Activated T-helper 2 cell treated with anti-CD3 and anti-CD28 coated beads, Interferon-gamma antibody, Interleukin-2, Interleukin-4, amounts not matched to agents 10 μg/mL and 5 μg/mL and 100 μg/mL, durations not matched to agents 14 hours and 24 hours and 36 hours (primary cell): ENCODE measurements around the gene C1orf167. TPM values are rescaled to one million over a fixed set of nuclear protein-coding genes. Genes with fewer than 3 reads are reported as not detected.
A peak's percentile ranks its signal among the peaks of the same experiment; 100 is the strongest.

Source experiments
- DNase-seq: peaks from one replicate; pipeline ENCODE4 v3.0.0; 2021; ENCODE audit warnings: low spot score
- H3K27ac Mint-ChIP-seq: one replicate; pipeline ENCODE4 v1.8.0; 2021; ENCODE audit warnings: mixed read lengths
- H3K27me3 Mint-ChIP-seq: one replicate; pipeline ENCODE4 v1.8.0; 2021; ENCODE audit warnings: low read depth, mixed read lengths
- H3K36me3 Mint-ChIP-seq: one replicate; pipeline ENCODE4 v1.8.0; 2021; ENCODE audit warnings: low read depth, mixed read lengths
- H3K4me1 Mint-ChIP-seq: one replicate; pipeline ENCODE4 v1.8.0; 2021; ENCODE audit warnings: low read depth, mixed read lengths
- H3K4me3 Mint-ChIP-seq: one replicate; pipeline ENCODE4 v1.8.0; 2021; ENCODE audit warnings: low read depth, mild to moderate bottlenecking, moderate library complexity, mixed read lengths
- H3K9me3 Mint-ChIP-seq: one replicate; pipeline ENCODE4 v1.8.0; 2021; ENCODE audit warnings: mixed read lengths
- intact Hi-C: fragments of 100-400 bp; cut with micrococcal nuclease; formaldehyde crosslinking; loops from one replicate; pipeline ENCODE4 v1.15.1; 2023
- total RNA-seq: library from RNA; stranded (reverse); gene quantifications from 2 replicates; pipeline ENCODE4 v1.2.3, GENCODE V29; 2022

The C1orf167 gene
- total RNA-seq, 1 donor from 2014 or later = not detected

DNA sequence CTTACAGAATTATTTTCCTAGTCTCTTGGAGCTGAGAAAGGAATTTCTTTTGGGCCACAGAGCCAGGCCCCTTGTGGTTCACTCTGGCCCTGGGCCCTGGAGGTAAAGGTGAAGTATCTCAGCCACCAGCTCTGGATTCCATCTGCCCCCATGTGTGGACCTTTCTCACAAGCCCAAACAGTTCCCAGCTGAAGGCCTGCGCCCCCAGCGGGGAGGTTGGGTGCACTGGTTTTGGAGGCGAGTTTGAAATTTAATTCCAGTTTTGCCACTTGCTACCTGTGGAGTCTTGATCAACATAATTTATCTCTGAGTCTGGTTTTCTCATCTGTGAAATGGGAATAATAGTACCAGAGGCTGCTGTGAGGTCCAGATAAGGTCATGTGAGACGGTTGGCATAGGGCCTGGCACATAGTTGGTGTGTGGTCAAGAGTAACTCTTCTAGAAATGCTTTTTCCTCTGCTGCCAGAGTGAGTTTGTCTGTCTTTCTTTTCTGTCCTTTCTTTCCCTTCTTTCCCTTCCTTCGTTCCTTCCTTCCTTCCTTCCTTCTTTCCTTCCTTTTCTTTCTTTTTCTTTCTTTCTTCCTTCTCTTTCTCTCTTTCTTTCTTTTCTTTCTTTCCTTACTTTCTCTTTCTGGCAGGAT, 20.0 kb upstream of the C1orf167 start:
- H3K27ac Mint-ChIP-seq = no peak overlapping the region
- H3K36me3 Mint-ChIP-seq = peaks cover 16% of the 10 kb centered on the region
- peaks cover 42% of the 10 kb centered on the region for H3K4me1 Mint-ChIP-seq
- H3K27me3 Mint-ChIP-seq = peaks cover 8% of the 10 kb centered on the region
- intact Hi-C loops = no loop called here
- no peaks in the 10 kb centered on the region for H3K9me3 Mint-ChIP-seq
- DNase-seq = no peak
- no peak overlapping the region for H3K4me3 Mint-ChIP-seq

DNA sequence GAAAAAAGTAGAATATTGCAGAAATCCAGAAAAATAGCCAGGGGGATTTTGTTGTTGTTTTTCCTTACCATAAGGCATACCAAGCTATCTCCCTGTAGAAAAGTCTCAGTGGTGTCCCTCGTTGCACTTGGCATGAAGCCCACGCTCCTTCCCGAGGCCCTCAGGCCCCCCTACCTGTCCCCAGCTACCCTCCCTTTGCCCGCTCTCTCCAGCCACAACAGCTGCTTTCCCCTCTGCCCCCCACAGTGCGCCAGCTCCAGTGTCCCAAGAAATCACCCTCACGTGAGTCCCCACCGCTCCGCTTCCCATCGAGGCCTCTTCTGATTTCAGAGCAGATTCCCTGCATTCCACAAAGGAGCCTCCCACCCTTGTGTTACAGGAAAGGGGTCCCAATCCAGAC, 17.7 kb upstream of the C1orf167 start:
- no peak for DNase-seq
- H3K4me3 Mint-ChIP-seq = no peak overlapping the region
- no peaks in the 10 kb centered on the region for H3K9me3 Mint-ChIP-seq
- H3K36me3 Mint-ChIP-seq = peaks cover 21% of the 10 kb centered on the region
- H3K27ac Mint-ChIP-seq = no peak overlapping the region
- H3K4me1 Mint-ChIP-seq = peaks cover 40% of the 10 kb centered on the region
- intact Hi-C loops = no loop called here
- H3K27me3 Mint-ChIP-seq = peaks cover 6% of the 10 kb centered on the region

- H3K27me3 Mint-ChIP-seq = peaks cover 4% of the 10 kb centered on the region
- H3K9me3 Mint-ChIP-seq = no peaks in the 10 kb centered on the region
- no peak overlapping the region for H3K27ac Mint-ChIP-seq
- no peak for DNase-seq
- intact Hi-C loops = no loop called here
- peaks cover 25% of the 10 kb centered on the region for H3K4me1 Mint-ChIP-seq
- H3K36me3 Mint-ChIP-seq = peaks cover 19% of the 10 kb centered on the region
- no peak overlapping the region for H3K4me3 Mint-ChIP-seq
Observed at GRCh38 chr1:11746092-11746491, 15.9 kb upstream of the C1orf167 start.

GRCh38 chr1:11746795-11747487, 15.1 kb upstream of the C1orf167 start:
- no peaks in the 10 kb centered on the region for H3K9me3 Mint-ChIP-seq
- no peak for DNase-seq
- intact Hi-C loops = no loop called here
- H3K4me1 Mint-ChIP-seq = peaks cover 16% of the 10 kb centered on the region
- peaks cover 19% of the 10 kb centered on the region for H3K36me3 Mint-ChIP-seq
- no peak overlapping the region for H3K4me3 Mint-ChIP-seq
- H3K27ac Mint-ChIP-seq = no peak overlapping the region
- H3K27me3 Mint-ChIP-seq = peaks cover 4% of the 10 kb centered on the region

GRCh38 chr1:11748294-11749202, 13.4 kb upstream of the C1orf167 start:
- Mint-ChIP-seq H3K36me3 (peaks cover 19% of the 10 kb centered on the region), H3K9me3 (no peaks in the 10 kb centered on the region), H3K4me1 (peaks cover 10% of the 10 kb centered on the region), H3K27me3 (no peaks in the 10 kb centered on the region), H3K27ac (no peak overlapping the region), H3K4me3 (no peak overlapping the region)
- intact Hi-C loops = no loop called here
- no peak for DNase-seq

DNA sequence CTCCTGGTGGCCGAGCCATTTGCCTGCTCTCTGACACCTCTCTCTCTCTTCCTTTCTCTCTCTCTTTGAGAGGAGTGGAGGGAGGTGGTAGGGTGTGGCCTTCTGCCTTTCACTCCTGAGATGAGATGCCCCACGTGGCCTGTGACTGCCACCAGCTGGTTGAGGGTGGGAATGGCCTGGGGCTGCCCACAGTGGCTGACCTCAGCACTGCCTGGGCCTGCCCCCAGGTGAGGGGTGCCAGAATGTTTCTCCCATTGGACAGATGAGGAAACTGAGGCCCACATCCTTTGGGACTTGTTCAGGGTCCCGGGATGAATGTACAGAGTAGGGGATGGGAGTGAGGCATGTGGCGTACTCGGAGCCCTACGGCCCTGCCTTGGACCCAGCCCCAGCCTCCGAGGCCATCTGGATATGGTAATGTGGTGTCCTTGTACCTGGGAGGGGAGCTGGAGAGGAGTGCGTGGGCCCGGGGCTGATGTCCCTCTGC, 12.7 kb upstream of the C1orf167 start:
- Mint-ChIP-seq H3K27me3 (no peaks in the 10 kb centered on the region), H3K4me3 (no peak overlapping the region), H3K9me3 (no peaks in the 10 kb centered on the region), H3K36me3 (peaks cover 19% of the 10 kb centered on the region), H3K4me1 (peaks cover 10% of the 10 kb centered on the region), H3K27ac (no peak overlapping the region)
- intact Hi-C loops = no loop called here
- peak; percentile 15 for DNase-seq

DNA sequence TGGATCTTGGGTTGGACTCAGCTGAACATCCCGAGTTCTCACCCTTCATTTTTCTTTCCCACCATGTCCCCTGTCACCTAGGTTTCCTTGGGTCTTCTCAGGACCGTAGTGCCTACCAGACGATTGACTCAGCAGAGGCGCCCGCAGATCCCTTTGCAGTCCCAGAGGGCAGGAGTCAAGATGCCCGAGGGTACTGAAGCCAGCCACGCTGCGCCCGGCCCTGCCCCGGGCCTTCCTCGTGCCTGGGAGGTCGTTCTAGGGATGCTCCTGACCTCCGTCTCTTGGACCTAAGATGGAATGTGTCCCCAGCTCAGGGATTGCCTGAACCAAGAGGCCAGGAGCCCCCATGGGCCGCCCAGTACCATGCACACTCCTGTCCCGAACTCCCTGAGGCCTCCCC, 12.0 kb upstream of the C1orf167 start:
- no peak for DNase-seq
- Mint-ChIP-seq H3K4me1 (peaks cover 10% of the 10 kb centered on the region), H3K9me3 (no peaks in the 10 kb centered on the region), H3K4me3 (no peak overlapping the region), H3K27me3 (no peaks in the 10 kb centered on the region), H3K27ac (no peak overlapping the region), H3K36me3 (peaks cover 19% of the 10 kb centered on the region)
- intact Hi-C loops = no loop called here

DNA sequence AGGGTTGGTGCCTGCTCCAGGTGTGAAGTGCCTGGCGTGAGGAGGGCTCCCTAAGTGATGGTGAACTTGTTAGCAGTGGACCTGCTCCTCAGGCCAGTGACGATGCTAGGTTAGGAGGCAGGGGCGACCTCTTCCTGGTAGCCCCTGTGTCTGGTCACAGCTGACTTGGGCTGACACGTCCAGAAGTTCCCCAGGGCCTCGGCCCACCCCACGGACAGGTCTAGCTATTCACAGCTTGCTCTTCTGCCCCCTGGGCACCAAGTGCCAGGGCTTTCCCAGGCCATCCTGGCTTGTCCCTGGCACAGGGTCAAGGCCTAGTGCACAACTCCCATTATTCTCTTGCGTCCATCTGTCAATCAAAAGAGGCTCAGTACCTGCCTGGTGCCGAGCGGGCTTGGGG, 10.9 kb upstream of the C1orf167 start:
- Mint-ChIP-seq H3K9me3 (no peaks in the 10 kb centered on the region), H3K4me1 (peaks cover 5% of the 10 kb centered on the region), H3K27me3 (peaks cover 3% of the 10 kb centered on the region), H3K27ac (no peak overlapping the region), H3K36me3 (peaks cover 11% of the 10 kb centered on the region), H3K4me3 (no peak overlapping the region)
- no peak for DNase-seq
- intact Hi-C loops = no loop called here

GRCh38 chr1:11752359-11753088, 9.5 kb upstream of the C1orf167 start:
- peaks cover 5% of the 10 kb centered on the region for H3K4me1 Mint-ChIP-seq
- H3K36me3 Mint-ChIP-seq = peaks cover 6% of the 10 kb centered on the region
- no peak overlapping the region for H3K27ac Mint-ChIP-seq
- no peak overlapping the region for H3K4me3 Mint-ChIP-seq
- H3K9me3 Mint-ChIP-seq = no peaks in the 10 kb centered on the region
- intact Hi-C loops = no loop called here
- no peak for DNase-seq
- peaks cover 7% of the 10 kb centered on the region for H3K27me3 Mint-ChIP-seq

- H3K9me3 Mint-ChIP-seq = no peaks in the 10 kb centered on the region
- peaks cover 10% of the 10 kb centered on the region for H3K27me3 Mint-ChIP-seq
- no peak overlapping the region for H3K27ac Mint-ChIP-seq
- peaks cover 6% of the 10 kb centered on the region for H3K36me3 Mint-ChIP-seq
- intact Hi-C loops = no loop called here
- H3K4me1 Mint-ChIP-seq = peaks cover 5% of the 10 kb centered on the region
- no peak for DNase-seq
- H3K4me3 Mint-ChIP-seq = no peak overlapping the region
Observed at GRCh38 chr1:11753555-11754208, 8.3 kb upstream of the C1orf167 start.

GRCh38 chr1:11757047-11757446, 4.9 kb upstream of the C1orf167 start:
- peaks cover 16% of the 10 kb centered on the region for H3K27me3 Mint-ChIP-seq
- H3K27ac Mint-ChIP-seq = no peak overlapping the region
- intact Hi-C loops = no loop called here
- H3K36me3 Mint-ChIP-seq = no peaks in the 10 kb centered on the region
- H3K9me3 Mint-ChIP-seq = no peaks in the 10 kb centered on the region
- no peak for DNase-seq
- H3K4me3 Mint-ChIP-seq = no peak overlapping the region
- H3K4me1 Mint-ChIP-seq = no peaks in the 10 kb centered on the region

GRCh38 chr1:11759791-11760190, 2.2 kb upstream of the C1orf167 start:
- Mint-ChIP-seq H3K4me1 (no peaks in the 10 kb centered on the region), H3K4me3 (no peak overlapping the region), H3K9me3 (no peaks in the 10 kb centered on the region), H3K27ac (no peak overlapping the region), H3K36me3 (no peaks in the 10 kb centered on the region), H3K27me3 (peaks cover 27% of the 10 kb centered on the region)
- intact Hi-C loops = no loop called here
- DNase-seq = no peak
